LNCaP clone FGC (cell line): ENCODE data around the gene FAH.

Experiments
- DNase-seq: peaks from one replicate; pipeline ENCODE4 v3.0.0-alpha.2; 2011; ENCODE audit warnings: low read depth
- H3K4me3 ChIP-seq: 2 replicates; pipeline ENCODE4 v1.5.1; 2011; ENCODE audit warnings: mild to moderate bottlenecking, low read depth, low read length, control low read depth
- CTCF ChIP-seq: IDR thresholded peaks from 2 replicates; pipeline ENCODE4 v1.5.1; 2012; ENCODE audit warnings: mild to moderate bottlenecking; ENCODE audit not compliant: control insufficient read depth, insufficient read depth; ENCODE audit errors: extremely low read depth

Gene FAH

GRCh38 chr15:80188251-80188650, 35.5 kb downstream of the FAH start:
- no peak for DNase-seq
- TF ChIP-seq CTCF = no peak
- H3K4me3 ChIP-seq = no peak overlapping the region

GRCh38 chr15:80191198-80191597, 38.4 kb downstream of the FAH start:
- no peak overlapping the region for H3K4me3 ChIP-seq
- no peak for TF ChIP-seq CTCF
- DNase-seq = no peak

- no peak for TF ChIP-seq CTCF
- no peak overlapping the region for H3K4me3 ChIP-seq
- no peak for DNase-seq
Observed at GRCh38 chr15:80191897-80192595, 39.2 kb downstream of the FAH start.

GRCh38 chr15:80194186-80194585, 41.4 kb downstream of the FAH start:
- no peak for DNase-seq
- TF ChIP-seq CTCF = no peak
- no peak overlapping the region for H3K4me3 ChIP-seq

- no peak for TF ChIP-seq CTCF
- no peak for DNase-seq
- no peak overlapping the region for H3K4me3 ChIP-seq
Observed at GRCh38 chr15:80194914-80195313, 42.1 kb downstream of the FAH start.

GRCh38 chr15:80199366-80199765, 46.6 kb downstream of the FAH start:
- no peak for DNase-seq
- no peak for TF ChIP-seq CTCF
- no peak overlapping the region for H3K4me3 ChIP-seq

- H3K4me3 ChIP-seq = no peak overlapping the region
- no peak for DNase-seq
- no peak for TF ChIP-seq CTCF
Observed at GRCh38 chr15:80199869-80200268, 47.1 kb downstream of the FAH start.
